ENCODE data around the gene NKAIN2. TPM values are rescaled to one million over a fixed set of nuclear protein-coding genes. Genes with fewer than 3 reads are reported as not detected.

The NKAIN2 gene
- polyA plus RNA-seq, 1 of the 3 experiments (the other 2 are of a cell fraction), result not detected

- no peaks in the 10 kb centered on the region for H3K9me3 ChIP-seq
- DNase-seq, result no peak
- ChIA-PET CTCF (no interaction called here), POLR2A (no interaction called here)
- no peaks in the 10 kb centered on the region for H3K9me2 ChIP-seq
- no peak overlapping the region for H3K4me2 ChIP-seq
- H2AFZ ChIP-seq (ENCODE audit: low read depth), result no peak overlapping the region
- TF ChIP-seq NFIC (IDR thresholded peaks at IDR 0.05; ENCODE audit: borderline replicate concordance), result no peak
- TF ChIP-seq ELF1 (IDR thresholded peaks at IDR 0.05), result no peak
- TF ChIP-seq MEF2A (IDR thresholded peaks at IDR 0.05; ENCODE audit: borderline replicate concordance, low read depth), result no peak
- TF ChIP-seq, protein P1, sequence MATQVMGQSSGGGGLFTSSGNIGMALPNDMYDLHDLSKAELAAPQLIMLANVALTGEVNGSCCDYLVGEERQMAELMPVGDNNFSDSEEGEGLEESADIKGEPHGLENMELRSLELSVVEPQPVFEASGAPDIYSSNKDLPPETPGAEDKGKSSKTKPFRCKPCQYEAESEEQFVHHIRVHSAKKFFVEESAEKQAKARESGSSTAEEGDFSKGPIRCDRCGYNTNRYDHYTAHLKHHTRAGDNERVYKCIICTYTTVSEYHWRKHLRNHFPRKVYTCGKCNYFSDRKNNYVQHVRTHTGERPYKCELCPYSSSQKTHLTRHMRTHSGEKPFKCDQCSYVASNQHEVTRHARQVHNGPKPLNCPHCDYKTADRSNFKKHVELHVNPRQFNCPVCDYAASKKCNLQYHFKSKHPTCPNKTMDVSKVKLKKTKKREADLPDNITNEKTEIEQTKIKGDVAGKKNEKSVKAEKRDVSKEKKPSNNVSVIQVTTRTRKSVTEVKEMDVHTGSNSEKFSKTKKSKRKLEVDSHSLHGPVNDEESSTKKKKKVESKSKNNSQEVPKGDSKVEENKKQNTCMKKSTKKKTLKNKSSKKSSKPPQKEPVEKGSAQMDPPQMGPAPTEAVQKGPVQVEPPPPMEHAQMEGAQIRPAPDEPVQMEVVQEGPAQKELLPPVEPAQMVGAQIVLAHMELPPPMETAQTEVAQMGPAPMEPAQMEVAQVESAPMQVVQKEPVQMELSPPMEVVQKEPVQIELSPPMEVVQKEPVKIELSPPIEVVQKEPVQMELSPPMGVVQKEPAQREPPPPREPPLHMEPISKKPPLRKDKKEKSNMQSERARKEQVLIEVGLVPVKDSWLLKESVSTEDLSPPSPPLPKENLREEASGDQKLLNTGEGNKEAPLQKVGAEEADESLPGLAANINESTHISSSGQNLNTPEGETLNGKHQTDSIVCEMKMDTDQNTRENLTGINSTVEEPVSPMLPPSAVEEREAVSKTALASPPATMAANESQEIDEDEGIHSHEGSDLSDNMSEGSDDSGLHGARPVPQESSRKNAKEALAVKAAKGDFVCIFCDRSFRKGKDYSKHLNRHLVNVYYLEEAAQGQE (IDR thresholded peaks at IDR 0.05; ENCODE audit: low read depth, low read length), result no peak
- TF ChIP-seq TCF12 (IDR thresholded peaks at IDR 0.05), result no peak
- TF ChIP-seq RAD21 (IDR thresholded peaks at IDR 0.05; ENCODE audit: low read length), result no peak
- TF ChIP-seq YY1 (IDR thresholded peaks at IDR 0.05; ENCODE audit: low read depth), result no peak
- TF ChIP-seq, protein P2, sequence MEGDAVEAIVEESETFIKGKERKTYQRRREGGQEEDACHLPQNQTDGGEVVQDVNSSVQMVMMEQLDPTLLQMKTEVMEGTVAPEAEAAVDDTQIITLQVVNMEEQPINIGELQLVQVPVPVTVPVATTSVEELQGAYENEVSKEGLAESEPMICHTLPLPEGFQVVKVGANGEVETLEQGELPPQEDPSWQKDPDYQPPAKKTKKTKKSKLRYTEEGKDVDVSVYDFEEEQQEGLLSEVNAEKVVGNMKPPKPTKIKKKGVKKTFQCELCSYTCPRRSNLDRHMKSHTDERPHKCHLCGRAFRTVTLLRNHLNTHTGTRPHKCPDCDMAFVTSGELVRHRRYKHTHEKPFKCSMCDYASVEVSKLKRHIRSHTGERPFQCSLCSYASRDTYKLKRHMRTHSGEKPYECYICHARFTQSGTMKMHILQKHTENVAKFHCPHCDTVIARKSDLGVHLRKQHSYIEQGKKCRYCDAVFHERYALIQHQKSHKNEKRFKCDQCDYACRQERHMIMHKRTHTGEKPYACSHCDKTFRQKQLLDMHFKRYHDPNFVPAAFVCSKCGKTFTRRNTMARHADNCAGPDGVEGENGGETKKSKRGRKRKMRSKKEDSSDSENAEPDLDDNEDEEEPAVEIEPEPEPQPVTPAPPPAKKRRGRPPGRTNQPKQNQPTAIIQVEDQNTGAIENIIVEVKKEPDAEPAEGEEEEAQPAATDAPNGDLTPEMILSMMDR (IDR thresholded peaks at IDR 0.05), result no peak
- TF ChIP-seq, protein P3, sequence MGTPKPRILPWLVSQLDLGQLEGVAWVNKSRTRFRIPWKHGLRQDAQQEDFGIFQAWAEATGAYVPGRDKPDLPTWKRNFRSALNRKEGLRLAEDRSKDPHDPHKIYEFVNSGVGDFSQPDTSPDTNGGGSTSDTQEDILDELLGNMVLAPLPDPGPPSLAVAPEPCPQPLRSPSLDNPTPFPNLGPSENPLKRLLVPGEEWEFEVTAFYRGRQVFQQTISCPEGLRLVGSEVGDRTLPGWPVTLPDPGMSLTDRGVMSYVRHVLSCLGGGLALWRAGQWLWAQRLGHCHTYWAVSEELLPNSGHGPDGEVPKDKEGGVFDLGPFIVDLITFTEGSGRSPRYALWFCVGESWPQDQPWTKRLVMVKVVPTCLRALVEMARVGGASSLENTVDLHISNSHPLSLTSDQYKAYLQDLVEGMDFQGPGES (IDR thresholded peaks at IDR 0.05; ENCODE audit: low read depth, low read length), result no peak
- no peak for TF ChIP-seq GABPA (IDR thresholded peaks at IDR 0.05; ENCODE audit: low read depth)
- TF ChIP-seq RCOR1 (IDR thresholded peaks at IDR 0.05; ENCODE audit: low read length), result no peak
- no peak for TF ChIP-seq EP300 (IDR thresholded peaks at IDR 0.05; ENCODE audit: borderline replicate concordance in 1 of 2, low read depth in 1 of 2, low read length in 1 of 2)
- TF ChIP-seq, protein P4, sequence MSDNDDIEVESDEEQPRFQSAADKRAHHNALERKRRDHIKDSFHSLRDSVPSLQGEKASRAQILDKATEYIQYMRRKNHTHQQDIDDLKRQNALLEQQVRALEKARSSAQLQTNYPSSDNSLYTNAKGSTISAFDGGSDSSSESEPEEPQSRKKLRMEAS (IDR thresholded peaks at IDR 0.05; ENCODE audit: low read depth), result no peak
- no peak for TF ChIP-seq TEAD4 (IDR thresholded peaks at IDR 0.05; ENCODE audit: borderline replicate concordance, insufficient read depth)
- no peak for TF ChIP-seq FOXJ3 (CRISPR knock-in tag; IDR thresholded peaks at IDR 0.05)
- TF ChIP-seq, protein P5, sequence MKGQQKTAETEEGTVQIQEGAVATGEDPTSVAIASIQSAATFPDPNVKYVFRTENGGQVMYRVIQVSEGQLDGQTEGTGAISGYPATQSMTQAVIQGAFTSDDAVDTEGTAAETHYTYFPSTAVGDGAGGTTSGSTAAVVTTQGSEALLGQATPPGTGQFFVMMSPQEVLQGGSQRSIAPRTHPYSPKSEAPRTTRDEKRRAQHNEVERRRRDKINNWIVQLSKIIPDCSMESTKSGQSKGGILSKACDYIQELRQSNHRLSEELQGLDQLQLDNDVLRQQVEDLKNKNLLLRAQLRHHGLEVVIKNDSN (IDR thresholded peaks at IDR 0.05; ENCODE audit: borderline replicate concordance, low read depth), result no peak
- TF ChIP-seq JUND (IDR thresholded peaks at IDR 0.05), result no peak
- TF ChIP-seq POLR2AphosphoS5 (IDR thresholded peaks at IDR 0.05; ENCODE audit: low read depth, low read length), result no peak
- TF ChIP-seq FOSL2 (IDR thresholded peaks at IDR 0.05; ENCODE audit: borderline replicate concordance, low read depth), result no peak
- no peak for TF ChIP-seq PBX3 (IDR thresholded peaks at IDR 0.05)
- no peaks in the 10 kb centered on the region for H3K27me3 ChIP-seq (ENCODE audit: insufficient read depth)
- no peaks in the 10 kb centered on the region for H3F3A ChIP-seq (replicated peaks; ENCODE audit: insufficient read depth)
- H3K4me3 ChIP-seq (ENCODE audit: low read depth in 2 of 2, low read length in 1 of 2), result no peak overlapping the region
- H3K27ac ChIP-seq (ENCODE audit: low read depth in 2 of 2, low read length in 1 of 2), result no peak overlapping the region
- no peaks in the 10 kb centered on the region for H3K79me2 ChIP-seq (ENCODE audit: insufficient read depth)
- no peak overlapping the region for H3K9ac ChIP-seq
- H3K4me1 ChIP-seq (ENCODE audit: control insufficient read depth in 1 of 2, insufficient read depth in 2 of 2, low read depth in 1 of 2, low read length in 1 of 2), result no peaks in the 10 kb centered on the region
- WGBS (ENCODE audit: low lambda C conversion rate), result 1% methylated on average over 6 of the region's 6 CpGs
- no peaks in the 10 kb centered on the region for H4K20me1 ChIP-seq (ENCODE audit: insufficient read depth)
- H3K36me3 ChIP-seq (replicated peaks in 1 of 2; ENCODE audit: control insufficient read depth in 1 of 2, insufficient read depth in 2 of 2, low read length in 1 of 2), result no peaks in the 10 kb centered on the region
Measured at GRCh38 chr6:123967905-123968304, 164.2 kb downstream of the NKAIN2 start.

Measured in SK-N-SH (cell line).